HG02981 (cell line): ENCODE results near the gene CUBN.
"Not testable (repeated sequence)": the region's sequence is repeated elsewhere in the genome, so short reads cannot be mapped to it uniquely, and the experiment has no call there.

Experiments
- ATAC-seq: cut with Tn5 transposase; IDR thresholded peaks from one replicate; pipeline ENCODE4 v1.9.1; 2021; ENCODE audit warnings: mild to moderate bottlenecking, moderate library complexity; ENCODE audit not compliant: unreplicated experiment

The CUBN gene

DNA sequence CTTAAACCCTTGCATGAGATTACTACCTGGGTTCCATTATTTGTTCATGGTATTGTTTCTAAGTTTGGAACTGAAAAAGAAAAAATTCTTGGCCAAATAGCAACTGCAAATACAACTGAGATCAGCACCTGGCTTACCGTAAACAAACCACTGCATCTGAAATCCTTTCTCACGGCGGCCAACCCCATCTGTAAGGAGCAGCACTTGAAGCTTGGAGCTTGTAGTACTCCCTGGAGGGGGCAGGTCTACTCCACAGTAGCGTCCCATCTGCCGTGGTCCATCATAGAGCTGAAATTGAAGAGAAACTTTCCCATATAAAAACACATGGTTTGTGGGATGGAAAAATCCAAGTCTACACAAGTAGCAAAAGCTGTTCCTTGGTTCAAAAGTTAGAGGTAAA, 109.9 kb downstream of the CUBN start:
- ATAC-seq = no peak

DNA sequence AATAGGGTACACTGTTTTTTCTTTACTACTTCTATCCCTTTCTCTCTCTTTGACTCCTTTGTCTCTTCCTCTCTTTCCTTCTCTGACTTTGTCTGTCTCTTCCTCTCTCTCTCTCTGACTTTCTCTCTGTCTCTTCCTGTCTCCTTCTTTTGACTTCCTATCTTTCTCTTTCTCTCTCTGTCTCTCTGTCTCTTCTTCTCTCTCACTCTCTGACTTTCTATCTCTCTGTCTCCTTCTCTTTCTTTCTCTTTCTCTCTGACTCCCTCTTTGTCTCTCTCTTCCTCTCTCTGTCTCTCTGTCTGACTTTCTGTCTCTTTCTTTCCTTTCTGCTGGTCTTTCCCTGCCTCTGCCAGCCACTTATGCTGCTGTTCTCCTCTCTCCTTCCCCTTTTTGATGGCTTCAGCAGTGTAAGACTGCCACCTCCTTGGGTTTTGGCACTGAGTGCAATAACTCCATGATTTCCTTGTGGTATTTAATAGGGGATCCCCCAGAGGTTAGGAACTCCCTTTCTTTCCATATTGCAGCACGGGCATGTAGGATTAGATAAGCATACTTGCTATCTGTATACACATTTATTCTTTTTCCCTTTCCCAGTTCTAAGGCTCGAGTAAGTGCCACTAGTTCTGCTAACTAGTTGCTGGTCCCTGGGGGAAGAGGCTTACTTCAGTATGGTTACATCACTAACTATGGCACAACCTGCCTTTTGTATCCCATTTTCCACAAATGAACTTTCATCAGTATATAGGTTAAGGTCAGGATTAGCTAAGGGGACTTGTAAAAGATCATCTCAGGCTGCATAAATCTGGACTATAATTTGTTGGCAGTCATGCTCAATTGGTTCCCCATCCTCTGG, 116.3 kb downstream of the CUBN start:
- not testable (repeated sequence) for ATAC-seq

DNA sequence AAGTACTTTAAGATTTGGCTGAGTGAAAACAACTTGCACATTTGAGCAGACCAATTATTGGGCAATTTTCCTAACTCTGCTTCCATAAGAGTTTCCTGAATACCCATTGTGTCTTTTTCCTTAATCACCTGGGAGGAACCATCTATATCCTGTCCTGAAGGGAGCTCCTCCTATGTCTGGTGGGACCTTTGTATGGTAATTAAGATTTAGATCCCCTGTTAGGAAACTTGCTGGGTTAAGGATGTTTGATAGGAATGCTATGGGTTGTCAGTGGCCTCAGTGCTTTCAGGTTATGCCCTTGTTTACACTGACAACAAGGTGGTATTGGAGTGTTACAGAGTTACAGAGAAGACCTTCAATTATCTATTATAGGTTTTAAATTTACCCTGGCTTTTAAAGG, 116.9 kb downstream of the CUBN start:
- ATAC-seq = not testable (repeated sequence)

DNA sequence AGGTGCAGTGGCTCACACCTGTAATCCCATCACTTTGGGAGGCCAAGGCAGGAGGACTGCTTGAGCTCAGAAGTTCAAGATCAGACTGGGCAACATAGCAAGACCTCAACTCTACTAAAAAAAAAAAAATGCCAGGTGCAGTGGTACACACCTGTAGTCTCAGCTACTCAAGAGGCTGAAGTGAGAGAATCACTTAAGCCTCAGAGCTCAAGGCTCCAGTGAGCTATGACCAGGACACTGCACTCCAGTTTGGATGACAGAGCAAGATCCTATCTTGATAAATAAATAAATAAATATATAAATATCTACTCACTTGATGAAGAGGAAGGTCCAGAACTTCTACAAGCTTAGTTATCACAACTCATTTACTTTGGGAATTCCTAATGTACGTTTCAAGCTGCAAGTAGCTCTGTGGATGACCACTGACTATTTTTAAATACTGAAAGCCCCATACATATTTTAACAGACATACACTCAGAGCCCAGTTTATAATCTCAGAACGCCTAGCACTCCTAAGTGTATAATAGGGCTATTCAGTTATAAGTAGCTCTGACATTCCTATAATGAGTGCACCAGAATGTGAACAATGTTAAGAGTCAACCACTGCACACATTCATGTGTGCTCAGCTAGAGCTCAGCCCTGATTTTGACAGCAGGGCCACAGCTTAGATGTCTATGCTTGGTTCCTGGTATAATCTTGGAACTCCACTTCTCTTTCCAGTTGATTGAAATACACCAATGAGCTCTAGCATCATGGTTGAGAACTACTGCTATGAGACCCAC, 119.1 kb downstream of the CUBN start:
- no peak for ATAC-seq

DNA sequence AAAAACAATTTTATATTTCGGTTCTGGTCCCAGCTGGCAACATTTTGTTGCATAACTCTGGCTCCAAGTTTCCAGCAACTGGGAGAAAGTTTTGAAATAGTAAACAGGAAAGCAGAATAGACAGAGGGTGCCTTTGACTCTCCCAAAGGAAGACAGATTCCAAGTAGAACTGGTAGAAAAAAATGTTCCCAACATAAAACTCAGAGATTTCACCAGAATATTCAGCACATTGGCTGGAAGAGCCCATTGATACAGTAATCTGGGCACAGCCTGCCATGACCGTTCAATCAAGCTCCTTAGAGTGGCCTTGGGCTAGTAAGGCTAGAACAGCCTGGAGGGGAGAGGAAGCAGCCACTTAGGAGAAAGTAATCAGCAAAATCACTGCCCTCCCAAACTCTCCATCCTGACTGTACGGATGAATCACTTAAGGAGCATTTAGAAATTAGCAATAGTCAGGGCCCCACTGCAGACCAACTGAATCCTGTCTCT, 120.4 kb downstream of the CUBN start:
- ATAC-seq = no peak

DNA sequence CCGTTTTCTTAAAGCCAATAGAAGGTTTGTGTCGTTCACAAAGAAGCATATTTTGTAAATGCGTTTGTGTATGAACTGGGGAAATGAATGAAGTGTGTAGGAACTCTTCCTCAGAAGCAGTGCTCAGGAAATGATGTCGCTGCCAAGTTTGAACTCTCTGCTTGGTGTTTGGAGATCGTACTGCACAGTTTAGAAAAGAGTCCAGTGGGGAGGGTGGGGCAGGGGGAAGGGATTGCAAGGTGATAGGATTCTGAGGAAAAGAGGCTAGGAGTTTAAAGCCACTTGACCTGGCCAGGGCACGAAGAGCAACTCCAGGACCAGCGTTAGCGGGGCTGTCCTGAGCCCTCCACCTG, 122.2 kb downstream of the CUBN start:
- ATAC-seq = no peak

DNA sequence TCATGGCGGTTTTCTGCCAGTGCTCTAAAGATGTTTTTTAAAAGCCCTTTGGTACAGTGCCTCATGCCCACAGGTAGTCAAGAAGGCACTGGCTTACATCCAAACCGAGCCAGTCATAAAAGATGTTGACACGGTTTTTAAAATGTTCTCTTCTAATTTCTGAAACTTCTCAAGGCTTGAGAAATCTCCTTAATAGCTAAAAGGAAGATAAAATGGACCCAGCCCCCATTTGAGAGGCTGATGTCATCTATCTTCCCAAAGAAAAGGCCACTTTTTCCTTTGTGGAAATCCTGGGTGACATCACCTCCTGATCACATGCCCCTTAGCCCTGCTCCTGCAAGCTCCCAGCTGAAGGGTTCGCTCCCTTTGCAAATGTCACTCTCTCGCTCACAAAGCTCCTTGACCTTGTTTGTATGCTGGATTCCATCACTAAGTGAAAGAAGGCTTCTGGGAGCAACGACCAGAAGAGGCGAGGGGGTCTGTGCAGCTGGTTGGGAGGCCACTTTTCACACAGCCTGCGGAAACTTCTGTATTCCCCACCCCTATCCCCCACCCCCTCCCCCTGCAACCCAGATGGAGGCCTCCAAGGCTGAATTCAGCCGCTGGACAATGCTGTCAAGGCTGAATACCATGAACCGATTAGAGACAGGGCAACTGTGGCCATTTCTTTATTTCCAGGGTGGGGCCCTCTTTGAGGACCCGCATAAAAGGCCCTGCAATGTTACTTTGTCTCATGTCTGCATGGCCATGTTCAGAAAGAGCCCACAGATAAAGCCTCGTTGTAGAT, 122.8 kb downstream of the CUBN start:
- ATAC-seq = no peak

DNA sequence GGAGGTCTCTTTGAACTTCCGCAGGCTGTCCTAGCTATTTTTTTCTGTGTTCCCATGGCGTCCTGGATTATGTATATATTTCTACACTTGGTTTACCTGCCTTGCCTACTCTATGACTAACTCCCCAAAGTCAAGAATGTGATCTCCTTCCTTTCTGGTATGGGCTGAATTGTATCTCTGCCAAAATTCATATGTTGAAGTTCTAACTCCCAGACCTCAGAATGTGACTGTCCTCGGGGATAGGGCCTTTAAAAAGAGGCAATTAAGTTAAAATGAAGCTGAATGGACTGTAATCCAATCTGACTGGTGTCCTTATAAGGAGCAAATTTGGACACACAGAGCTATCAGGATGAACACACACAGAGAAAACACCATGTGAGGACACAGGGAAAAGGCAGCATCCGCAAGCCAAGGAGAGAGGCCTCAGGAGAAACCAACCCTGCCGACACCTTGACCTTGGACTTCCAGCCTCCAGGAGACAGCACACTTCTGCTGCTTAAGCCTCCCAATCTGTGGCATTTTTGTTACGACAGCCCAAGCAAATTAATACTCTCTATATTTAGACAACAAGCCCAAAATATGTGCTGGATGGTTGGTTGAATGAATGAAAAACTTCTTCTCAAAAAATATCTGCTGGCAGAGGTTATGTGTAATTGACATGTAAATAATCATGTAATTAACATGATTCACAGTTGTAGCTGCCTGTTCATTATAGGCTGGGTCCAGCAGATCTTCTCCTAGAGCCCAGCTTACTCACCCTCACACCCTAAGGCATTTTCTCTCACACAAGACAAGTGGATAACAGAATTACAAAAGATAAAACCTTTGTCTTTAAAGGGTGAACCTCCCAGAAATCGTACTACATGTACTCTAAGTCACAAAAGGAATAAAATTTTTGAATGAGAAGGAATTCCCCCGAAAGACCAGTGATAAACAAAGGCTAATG, 123.7 kb downstream of the CUBN start:
- no peak for ATAC-seq

DNA sequence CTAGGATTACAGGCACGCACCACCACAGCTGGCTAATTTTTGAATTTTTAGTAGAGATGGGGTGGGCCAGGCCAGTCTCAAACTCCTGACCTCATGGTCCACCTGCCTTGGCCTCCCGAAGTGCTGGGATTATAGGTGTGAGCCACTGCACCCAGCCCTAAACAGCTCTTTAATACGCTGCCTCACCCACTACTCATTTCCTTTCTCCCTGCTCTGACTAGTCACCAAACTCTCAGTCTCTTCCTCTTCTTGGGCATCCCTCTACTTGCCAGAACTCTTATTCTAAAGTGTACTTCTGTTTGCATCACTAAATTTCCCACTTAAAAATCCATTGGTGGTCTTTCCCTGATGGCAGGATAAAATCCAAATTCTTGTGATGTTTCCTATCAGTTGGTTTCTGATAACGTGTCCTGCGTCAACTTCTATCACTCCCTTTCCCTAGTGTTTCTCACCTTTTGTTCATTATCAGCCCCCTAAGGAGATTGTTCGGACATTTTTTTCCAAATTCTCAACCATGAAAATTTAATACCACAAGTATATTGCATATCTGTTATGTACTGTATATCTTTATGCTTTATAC, 124.7 kb downstream of the CUBN start:
- ATAC-seq = no peak

DNA sequence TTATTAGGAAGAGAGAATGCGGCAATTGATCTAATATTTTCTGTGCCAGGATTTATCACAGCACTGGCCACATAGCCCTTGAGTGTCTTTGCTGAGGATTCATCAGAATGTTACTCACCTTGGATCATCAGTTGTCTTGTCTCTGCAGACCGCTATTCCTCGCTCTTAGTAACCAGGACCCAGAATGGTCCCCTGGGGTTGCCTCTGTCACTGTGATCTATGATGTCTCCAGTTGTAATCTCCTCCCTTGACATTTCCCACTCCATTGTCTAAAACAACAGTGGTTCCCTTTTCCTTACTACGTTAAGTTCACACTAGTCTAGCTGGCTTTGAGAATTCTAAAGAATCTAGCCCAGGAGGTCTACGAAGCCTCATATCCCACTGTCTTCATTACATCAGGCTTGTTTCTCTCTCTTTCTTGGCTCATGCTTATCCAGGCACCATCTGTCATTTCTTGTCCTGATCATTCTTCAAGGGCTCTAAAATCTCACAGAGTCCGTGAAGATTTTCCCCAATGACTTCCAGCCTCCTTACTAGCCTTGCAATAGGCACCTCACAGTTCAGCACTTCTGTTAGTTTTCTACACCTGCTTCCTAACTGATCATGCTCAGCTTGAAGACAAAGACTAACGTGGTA, 125.8 kb downstream of the CUBN start:
- no peak for ATAC-seq

DNA sequence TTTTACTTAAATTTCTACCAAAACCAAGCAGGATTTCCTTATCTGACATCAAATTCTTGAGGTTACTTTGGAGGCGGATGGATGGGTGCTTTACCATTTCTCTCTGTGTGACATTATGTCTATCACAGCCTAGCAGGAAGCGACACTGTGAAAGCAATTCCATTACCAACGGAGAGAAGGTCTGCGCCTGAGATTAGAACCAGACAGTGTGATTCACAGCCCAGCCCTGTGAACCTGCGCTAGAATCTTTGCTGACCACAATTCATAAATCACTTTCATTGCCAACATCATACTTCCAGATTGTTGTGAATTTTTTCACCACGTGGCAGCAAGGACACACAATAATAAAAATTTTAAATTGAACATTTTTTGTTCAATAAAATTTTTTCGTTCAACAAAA, 126.5 kb downstream of the CUBN start:
- no peak for ATAC-seq

DNA sequence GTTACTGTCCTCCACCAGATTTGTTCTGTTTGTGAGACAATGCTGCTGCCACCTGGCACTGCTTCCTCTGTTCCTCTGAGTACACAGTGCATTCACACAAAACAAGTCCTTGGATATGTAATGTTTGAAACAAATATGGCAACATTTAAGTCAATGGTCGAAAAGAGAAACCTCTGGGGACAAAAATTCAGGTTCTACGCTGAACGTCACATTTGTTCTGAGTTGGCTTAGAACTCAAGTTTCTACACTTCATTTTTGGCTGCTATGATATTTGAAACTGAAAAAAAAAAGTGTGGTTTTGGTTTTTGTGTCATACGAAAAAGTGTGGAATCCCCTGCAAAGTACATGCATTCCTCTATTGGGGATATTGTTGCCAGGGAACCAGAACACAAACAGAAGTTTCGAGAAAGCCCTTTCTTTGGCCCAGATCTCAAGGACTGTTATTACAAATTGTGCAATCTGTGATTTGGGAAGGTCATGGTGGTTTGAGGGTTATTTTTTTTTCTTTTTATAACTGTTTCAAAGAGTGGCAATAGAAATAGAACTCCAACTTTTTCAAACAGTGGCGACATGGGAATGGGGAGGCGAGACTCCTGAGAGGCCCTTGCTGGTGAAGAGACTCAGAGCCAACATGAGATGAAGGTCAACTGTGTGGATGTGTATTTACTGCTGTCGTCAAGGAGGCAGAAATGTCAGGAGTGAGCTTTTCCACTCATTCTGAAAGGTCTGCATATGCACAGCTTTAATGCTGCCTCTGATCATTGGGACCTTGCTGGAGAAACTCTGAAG, 127.5 kb downstream of the CUBN start:
- peak; percentile 65 for ATAC-seq

DNA sequence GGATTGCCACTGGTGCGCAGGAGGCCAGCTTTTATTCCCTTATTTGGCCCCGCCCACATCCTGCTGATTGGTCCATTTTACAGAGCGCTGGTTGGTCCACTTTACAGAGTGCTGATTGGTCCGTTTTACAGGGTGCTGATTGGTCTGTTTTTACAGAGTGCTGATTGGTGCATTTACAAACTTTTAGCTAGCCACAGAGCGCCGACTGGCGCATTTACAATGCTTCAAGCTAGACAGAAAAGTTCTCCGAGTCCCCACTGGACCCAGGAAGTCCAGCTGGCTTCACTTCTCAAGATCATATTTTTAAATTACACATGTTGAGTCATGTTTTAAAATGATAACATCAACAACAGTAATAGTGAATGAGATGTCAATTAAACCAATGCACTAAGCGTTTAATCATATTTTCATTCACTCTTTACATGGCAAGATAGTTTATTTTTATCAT, 128.3 kb downstream of the CUBN start:
- no peak for ATAC-seq

DNA sequence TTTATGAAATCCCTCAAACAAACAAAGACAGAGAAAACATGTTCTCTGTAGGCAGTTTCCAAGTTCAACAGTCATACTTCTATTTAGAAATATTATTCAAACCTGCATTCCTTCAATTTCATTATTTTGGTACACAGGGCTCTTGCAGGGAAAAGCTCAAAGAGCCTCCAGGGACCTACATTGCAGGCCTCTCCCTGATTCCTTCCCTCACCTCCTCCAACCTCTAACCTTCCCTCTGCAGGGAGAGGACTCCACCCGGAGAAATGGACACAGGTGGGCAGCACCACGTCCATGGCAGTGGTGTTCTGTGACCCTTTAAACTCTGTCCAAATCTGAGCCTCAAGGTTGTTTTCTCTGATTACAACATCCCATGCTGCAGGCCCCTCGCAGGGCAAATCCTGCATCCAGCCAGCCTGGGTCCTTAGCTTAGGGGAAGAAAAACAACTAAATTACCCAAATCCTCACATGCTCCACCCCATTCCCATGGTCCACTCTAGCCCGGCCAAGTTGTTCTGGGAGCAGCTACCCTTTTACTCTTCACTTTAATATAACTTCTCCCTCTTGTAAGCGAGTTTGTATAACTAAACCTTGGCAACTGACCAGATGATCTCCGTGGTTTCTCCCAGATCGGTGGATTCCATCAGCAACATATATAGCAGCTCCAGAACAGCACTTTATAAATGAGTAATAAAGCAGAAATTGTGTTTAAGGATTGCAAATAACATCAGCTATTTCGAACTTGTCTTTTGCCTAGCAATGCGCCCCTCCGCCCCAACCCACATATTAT, 129.8 kb downstream of the CUBN start:
- no peak for ATAC-seq

DNA sequence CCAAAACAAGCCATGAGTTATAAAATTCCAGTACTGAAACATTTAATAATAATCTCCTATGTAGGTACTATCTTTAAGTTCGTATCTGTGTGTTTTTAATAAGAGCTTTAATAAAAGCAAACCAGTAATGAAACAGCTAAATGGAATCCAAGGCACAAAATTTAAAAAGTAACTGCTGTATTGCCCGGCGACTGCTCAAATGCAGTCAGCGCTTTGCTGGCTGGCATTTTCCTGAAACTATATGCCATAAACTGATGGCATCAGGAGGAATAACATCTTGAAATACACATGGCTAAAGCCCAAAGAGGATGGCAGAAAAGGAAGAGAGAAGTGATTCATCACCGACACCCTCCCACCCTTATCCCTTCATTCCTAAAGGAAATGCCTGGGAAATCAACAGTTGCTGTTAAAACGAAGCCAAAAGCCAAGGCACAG, 133.1 kb downstream of the CUBN start:
- ATAC-seq = no peak

DNA sequence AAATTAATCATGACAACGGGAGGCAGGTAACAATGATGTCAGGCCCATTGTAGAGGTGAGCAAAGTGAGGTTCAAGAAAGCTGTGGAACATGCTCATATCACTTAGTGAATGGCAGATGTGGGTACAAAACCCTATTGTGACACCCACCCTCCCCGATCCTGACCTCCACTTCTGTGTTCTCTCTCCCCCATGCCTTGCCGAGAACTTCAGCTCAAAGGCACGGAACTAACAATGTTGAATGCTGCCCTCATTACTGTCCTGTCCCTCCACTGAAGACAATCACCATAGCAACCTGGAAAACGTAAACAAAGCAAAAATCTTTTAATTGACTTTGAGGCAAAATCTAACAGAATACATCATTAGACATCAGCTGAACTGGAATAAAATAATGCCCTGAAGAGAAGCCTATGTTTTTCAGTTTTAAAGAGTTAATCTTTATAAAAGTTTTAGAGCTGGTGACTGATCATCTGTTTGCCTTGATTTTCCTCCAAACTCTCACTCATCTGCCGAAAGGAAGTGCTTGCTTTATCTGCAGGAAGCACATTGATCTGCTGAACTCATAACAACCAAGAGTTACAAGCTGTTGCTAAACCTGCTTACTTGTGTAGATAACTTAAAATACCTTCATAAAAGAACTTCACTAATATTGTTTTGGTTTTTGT, 133.6 kb downstream of the CUBN start:
- no peak for ATAC-seq

DNA sequence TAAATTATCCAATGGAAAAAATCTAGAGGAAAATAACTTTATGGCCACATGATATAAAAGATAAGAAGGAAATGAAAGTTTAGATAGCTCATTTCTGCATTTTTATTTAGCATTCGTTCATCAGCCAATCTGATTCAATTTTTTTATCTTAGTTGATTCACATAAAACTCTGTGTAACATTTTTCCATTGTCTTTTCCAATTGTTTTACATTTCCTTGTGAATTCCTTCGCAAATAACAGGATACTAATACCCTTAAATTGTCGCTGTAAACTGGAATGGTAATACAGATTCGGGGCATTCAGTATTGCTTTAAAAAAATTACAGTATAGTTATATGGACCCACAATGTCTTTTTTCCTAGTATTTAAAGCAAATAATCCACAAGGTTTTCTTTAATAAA, 136.4 kb downstream of the CUBN start:
- ATAC-seq = no peak
